HG03103 (cell line): ENCODE measurements around the gene DMAC2.
A peak's percentile ranks its signal among the peaks of the same experiment; 100 is the strongest.
"Not testable (repeated sequence)": the region's sequence is repeated elsewhere in the genome, so short reads cannot be mapped to it uniquely, and the experiment has no call there.

Source experiments
- ATAC-seq: cut with Tn5 transposase; IDR thresholded peaks from one replicate; pipeline ENCODE4 v1.9.1; 2021; ENCODE audit warnings: low read depth; ENCODE audit not compliant: unreplicated experiment

The DMAC2 gene

DNA sequence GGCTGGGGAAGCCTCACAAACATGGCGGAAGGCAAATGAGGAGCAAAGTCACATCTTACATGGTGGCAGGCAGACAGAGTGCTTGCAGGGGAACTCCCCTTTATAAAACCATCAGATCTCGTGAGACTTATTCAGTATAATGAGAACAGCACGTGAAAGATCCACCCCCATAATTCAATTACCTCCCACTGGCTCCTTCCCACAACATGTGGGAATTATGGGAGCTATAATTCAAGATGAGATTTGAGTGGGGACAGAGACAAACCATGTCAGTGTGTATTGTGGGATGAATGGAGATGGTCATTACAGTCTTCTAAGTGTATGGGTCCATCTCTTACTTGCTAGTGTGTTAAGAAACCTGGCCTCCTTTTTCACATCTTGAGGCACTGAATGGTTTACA is 37.7 kb downstream of the DMAC2 start:
- ATAC-seq = no peak

DNA sequence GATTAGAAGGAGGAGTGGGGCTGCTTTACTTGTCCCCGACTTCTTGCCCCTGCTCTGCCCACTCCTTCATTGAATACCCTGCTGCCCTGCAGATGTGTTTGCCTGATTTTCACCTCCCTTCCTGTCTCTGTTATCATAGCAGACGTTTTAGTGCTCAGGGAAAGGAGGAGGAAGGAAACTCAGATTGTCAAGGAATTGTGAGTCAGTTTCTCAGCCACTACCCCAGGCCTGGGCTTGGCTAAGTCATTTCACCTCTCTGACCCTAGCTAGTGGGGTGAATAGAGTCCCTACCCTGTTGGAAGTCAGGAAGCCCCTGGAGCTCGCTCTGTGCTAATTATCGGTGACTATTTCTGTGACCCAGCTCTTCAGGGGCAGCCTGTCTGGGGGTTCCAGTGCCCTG is 38.2 kb downstream of the DMAC2 start:
- no peak for ATAC-seq

DNA sequence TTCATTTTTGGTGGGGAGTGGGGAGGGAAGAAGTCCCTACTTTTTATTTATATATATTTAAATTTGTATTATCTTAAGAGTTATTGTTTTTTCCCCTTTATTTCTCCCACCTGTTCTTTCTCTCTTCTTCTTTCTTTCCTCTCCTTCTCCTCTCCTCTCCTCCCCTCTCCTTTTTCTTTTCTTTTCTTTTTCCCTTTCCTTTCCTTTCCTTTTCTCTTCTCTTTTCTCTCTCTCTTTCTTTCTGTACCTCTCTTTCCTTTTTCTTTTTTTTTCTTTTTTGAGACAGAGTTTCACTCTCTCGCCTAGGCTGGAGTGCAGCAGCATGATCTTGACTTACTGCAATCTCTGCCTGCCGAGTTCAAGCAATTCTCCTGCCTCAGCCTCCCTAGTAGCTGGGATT is 40.2 kb downstream of the DMAC2 start:
- ATAC-seq = no peak

DNA sequence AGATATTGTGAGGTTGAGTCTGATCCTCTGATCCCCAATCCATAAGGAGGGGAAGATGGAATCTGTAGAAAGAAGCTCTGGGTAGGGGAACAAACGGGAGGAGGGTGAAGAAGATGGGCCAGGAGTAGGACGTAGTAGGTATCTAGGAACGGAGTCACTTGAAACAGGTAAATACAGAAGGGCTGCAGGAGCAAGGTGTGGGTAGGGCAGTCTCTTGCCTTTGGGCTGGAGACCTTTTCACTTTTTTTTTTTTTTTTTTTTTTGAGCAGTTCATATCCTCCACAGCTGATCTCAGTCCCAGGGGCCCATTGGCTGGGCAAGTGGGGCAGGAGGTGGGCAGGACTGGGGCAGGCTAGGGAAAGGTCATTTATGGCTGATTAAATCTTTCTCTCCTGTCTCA is 40.6 kb downstream of the DMAC2 start:
- no peak for ATAC-seq

DNA sequence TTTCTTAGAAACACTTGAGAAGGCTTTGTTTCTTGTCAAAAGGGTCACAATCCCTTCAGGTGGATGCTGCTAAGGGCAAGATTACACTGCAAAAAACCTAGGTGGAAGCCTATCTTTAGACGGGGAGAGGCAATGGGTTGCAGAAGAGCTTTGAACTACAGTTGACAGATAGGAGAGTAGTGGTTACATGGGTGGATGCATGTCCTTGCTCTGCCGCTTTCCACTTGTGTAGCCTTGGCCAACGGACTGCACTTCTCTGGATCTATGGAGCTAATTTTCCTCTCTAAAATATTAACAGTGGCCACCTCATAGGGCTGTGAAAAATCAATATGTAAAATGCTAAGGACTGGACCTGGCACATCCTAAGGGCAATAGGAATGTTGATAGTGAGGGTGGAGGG is 41.1 kb downstream of the DMAC2 start:
- no peak for ATAC-seq

DNA sequence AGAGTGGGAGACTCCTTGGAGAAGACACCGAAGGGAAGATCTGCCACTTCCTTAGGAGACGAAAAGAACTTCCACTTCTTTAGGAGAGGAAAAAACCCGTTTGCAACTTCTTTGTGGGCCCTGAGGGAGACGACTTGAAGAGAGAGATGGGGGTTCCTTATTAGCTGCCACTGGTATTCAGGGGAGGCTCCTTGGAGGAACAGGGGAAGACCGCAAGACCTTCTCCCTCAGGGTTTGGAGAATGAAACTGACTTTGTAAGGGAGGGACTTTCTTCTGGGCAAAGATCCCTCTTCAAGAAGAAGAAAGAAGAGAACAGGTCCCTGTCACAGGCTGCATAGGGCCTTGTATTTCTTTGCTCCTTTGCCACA is 41.7 kb downstream of the DMAC2 start:
- ATAC-seq = no peak

DNA sequence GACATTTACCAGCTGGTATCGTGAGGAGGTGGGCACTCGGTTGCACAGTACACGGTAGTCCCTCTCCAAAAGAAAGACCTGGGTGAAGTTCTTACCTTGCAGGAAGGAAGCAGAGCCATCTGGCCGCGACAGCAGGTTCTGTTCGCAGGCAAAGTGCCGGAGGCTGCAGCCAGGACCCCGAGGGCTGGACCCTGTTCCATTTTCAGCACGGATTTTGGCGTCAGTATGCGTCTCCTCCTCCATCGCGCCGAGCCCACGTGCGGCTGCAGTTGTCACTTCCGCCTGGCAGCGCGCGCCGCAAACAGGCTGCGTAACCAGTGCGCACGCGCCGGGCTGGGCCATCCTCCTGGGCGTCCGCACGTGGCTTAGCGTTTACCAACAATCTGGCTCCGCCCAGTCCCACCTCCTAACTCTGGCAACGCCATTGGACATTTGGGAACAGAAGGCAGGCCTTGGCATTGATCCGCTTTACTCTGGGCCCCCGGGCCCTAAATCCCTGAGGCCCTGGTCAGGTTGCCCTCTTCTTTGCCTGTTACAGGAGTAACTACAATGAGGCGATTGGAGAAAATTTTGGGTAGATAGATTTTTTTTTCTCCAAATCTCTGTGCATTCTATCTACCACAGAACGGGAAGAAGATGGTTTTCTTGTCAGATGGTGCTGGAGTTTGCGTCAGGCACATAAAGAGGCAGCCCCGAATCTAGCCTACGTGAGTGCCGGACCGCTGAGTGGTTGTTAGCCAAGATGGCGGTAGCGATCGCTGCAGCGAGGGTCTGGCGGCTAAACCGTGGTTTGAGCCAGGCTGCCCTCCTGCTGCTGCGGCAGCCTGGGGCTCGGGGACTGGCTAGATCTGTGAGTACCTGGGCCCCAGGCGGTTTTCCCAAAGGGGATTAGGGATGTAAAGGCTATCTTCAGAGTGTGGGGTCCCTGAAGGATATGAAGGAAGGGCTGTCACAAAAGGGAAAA is 42.3 kb downstream of the DMAC2 start, which contains the start of the genes BCKDHA and EXOSC5:
Gene BCKDHA (plus strand): TSS at position 733 of the 964 bp plus-strand sequence. CDS start 10 bp downstream, at position 743.
Gene EXOSC5 (minus strand): TSS at position 274 of the 964 bp plus-strand sequence. CDS start 31 bp downstream, at position 243.
- ATAC-seq = peak; percentile 84

DNA sequence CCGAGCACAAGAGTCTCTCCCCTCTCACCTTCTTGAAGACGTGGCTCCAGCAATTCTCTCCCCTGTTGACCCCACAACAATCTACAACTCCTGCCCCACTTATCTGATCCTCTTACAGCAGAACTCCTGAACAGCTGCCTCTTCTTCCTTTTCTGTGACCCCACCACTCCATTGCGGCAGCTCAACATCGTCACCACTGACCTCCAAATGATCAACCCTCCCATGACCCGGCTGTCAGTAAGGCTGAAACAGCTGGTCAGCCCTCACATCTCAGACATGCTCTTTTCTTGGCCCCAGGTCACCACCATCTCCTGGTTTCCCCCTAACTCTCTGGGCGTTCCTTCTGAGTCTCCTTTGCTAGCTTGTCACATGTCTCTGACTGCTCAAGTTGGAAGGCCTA is 44.4 kb downstream of the DMAC2 start:
- no peak for ATAC-seq

DNA sequence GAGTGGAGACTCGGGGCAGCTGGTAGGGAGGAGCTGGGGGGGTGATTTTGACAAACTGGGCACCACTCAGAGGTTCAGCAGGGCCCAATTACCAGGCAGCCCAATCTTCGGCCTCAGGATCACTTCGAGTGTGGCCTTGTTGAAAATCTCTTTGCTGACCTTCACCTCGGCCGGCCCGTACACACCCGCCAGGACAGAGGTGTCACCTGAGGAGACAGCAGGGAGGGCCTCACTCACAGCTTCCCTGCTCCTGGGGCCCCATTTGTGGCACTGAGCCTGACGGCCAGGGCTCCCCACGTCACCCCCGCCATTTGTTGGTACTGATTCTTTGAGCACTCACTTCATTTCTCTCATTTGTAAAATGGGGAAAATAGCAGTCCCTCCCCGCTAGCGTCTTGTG is 46.9 kb downstream of the DMAC2 start:
- ATAC-seq = no peak

DNA sequence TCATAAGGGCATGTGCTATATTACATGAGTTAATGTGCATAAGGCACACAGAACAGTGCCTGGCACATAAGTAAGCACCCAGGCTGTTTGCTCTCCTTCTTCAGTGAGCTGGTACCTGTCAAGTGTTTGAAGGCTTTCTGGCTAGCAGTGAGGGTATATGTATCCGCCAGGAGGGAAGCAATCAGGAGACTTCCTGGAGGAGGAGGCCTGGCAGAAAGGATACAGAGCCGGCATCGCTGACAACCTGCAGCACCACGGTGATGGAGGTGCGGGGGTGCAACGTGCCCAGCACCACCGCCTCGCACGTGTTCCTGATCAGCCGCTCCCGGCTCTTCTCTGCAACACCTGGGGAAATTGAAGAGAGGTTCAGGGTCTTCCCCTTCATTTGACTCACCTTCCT is 48.1 kb downstream of the DMAC2 start:
- ATAC-seq = no peak

DNA sequence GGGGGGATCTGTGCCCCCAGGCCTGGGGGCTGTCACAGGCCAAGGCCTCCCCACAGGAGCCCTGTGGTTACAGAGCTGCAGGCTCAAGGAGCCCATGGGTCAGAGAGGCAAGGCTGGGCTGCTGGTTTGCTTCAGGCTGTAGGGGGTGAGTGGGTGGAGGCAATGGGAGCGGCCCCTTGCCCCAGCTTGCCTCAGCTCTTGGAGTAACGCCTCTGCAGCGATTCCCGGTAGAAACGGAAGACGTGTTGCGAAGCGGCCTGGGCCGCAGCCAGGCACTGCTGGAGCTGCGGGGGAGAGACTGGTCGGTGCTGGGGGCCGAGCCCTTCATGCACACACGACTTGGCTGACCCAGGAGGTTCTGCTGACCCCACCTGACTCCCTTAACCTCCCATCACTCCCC is 53.3 kb downstream of the DMAC2 start:
- ATAC-seq = no peak

DNA sequence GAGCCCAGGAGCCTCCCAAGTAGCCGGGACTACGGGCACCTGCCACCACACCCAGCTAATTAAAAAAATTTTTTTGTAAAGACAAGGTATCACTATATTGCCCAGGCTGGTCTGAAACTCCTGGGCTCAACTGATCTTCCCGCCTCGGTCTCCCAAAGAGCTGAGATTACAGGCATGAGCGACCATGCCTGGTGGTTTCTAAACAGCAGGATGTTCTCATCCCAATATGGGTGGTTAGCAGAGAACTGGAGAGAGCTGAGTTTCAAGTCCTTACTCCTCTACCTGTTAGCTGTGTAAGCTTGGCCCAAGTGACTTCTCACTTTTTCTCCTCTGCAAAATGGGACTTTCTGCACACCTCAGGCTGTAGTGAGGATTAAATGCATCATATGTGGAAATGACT is 55.4 kb downstream of the DMAC2 start:
- no peak for ATAC-seq

DNA sequence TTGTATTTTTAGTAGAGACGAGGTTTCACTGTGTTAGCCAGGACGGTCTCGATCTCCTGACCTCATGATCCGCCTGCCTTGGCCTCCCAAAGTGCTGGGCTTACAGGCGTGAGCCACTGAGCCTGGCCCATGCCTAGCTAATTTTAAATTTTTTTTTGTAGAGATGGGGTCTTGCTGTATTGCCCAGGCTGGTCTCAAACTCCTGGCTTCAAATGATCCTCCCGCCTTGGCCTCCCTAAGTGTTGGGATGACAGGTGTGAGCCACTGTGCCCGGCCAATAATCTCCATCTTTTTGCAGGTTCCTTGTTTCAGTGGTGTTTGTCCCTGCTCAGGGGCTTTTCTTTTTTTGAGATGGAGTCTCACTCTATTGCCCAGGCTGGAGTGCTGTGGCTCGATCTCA is 58.2 kb downstream of the DMAC2 start:
- ATAC-seq = not testable (repeated sequence)
